ENCODE results near the gene ANKRD26. TPM values are rescaled to one million over a fixed set of nuclear protein-coding genes. Genes with fewer than 3 reads are reported as not detected.

The ANKRD26 gene
- total RNA-seq, 1 experiment from 2014 or later: 2.4 TPM

DNA sequence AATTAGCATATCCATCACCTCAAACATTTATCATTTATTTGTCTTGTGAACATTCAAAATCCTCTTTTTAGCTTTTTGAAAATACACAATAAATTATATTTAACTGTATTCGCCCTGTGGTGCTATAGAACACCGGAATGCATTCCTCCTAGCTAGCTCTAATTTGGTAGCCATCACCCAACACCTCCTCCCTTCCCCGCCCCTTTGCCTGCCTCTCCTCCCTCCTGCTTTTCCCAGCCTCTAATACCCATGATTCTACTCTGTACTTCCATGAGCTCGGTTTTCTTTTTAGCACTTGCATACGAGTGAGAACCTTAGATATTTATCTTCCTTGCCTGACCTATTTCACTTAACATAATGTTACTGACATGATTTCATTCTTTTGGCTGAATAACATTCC is 80.1 kb downstream of the ANKRD26 start:
- DNase-seq (ENCODE audit: low spot score): no peak

DNA sequence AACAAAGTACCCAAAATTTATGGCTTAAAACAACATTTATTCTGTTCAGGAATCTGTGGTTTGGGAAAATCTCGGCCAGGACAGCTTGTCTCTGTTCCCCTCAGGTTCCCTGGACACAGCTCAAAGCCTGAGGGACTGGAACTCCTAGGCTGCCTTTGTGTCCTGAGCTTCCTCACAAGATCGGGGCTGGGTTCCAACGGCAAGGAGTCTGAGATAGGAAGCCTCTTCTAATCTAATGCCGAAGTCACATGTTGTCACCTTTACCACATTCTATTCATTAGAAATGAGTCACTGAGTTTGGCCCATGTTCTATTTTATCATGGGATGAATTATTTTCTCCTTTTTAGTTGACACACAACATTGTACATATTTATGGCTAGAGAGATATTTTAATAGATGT is 80.5 kb downstream of the ANKRD26 start:
- no peak for DNase-seq (ENCODE audit: low spot score)

DNA sequence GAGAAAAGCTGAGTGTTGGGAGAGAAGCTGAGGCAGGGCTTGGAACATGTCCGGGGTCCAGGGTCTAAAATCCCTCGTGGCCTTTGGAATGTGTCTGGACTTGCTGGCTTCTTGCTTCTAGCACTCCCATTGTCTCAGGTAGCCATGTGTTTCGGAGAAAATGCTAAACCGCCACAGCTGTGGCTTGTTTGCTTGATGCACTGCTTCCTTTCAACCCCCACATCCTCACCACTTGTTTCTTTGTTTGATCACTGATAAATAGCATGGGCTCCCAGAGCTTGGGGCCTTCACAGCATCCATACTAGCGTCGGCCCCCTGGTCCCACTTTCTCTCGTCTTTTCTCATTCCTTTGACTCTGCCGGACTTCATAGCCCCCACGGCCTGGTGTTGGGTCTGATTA is 102.7 kb downstream of the ANKRD26 start:
- DNase-seq (ENCODE audit: low spot score): no peak

DNA sequence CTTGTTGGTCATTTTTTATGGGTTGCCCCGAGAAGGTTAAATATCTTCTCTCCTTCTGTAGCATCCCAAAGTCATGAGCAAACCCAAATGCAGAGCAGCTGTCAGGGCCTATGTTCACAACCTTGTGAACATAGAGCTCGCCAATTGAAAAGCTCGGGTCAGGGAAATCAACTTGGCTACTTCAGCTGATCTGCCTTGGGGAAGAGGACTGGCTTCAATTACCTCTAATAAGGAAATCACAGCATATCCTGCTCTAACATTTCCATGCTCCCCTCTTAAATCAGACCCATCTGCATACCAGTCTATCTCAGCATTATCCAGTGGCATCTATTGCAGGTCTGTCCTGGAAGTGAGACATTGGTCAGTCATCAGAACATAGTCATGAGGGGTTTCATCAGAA is 105.6 kb downstream of the ANKRD26 start:
- DNase-seq (ENCODE audit: low spot score): no peak

GRCh38 chr10:26987851-26988250 is 112.4 kb downstream of the ANKRD26 start:
- DNase-seq (ENCODE audit: low spot score): no peak

GRCh38 chr10:26983156-26983555 is 117.1 kb downstream of the ANKRD26 start:
- DNase-seq (ENCODE audit: low spot score): no peak

- DNase-seq (ENCODE audit: low spot score): no peak
Measured at GRCh38 chr10:26982058-26982457, 118.2 kb downstream of the ANKRD26 start.

DNA sequence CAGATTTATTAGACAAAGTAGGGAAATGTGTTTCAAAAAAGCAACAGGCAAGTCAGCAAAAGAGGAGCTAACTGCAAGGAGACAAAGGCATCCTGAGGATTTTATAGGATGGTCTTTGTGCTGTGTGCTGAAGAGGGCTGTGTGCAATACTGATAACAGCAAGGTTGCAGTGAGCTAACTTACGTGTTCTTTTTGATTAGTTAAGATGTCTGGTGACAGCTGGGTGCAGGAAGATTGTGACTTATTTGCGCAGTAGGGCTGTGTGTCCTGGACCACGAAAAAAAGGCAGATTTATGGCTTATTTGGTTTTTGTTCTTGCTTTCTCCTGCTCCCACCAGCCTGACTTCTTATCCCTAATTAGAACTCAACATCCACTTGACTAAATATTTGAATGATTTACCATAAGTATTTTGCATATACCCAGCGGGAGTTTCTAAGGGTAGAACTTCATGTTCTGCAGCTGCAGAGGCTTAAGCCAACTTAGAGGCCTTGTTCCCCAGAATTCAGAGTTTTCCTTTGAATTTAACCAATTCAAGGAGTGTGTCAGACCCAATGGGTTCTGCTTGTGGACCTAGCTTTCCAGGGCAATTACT is 119.0 kb downstream of the ANKRD26 start:
- no peak for DNase-seq (ENCODE audit: low spot score)

DNA sequence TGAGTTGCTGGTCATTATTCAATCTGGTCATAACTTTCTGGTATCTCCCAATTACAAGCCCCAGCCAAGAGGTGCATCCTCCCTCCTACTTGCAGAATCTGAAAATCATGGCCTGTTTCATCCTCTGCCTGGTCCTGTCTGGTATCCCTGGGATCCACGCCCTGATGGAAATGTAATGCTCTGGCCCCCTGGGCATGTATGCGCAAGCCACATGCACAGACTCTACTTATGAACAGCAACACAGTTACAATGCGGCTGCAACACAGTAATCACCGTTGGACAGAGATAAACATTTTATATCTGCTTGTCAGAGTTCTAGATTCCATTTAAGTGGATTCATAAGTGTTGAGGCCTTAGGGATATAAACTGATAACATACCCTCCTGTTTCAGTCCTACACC is 121.8 kb downstream of the ANKRD26 start:
- no peak for DNase-seq (ENCODE audit: low spot score)

DNA sequence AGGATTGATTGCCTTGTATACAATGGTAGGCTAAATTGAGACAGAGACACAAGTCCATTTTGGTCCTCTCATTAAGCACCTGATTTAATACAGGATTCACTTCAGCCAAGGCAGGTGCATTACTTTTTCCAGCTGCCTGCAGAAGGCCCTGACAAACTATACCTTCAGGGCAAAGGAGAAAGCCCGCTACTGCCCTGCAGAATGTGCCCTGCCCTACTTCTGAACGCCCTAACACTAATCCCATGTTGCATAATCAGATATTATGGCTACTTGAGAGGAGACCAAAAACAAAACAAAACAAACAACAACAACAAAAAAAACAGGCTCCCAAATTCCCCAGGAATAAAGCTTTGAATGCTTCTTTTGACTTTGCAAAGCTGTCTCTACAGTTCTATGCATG is 122.7 kb downstream of the ANKRD26 start:
- DNase-seq (ENCODE audit: low spot score): no peak

GRCh38 chr10:26970667-26971066 is 129.6 kb downstream of the ANKRD26 start:
- DNase-seq (ENCODE audit: low spot score): no peak

- DNase-seq (ENCODE audit: low spot score): no peak
Measured at GRCh38 chr10:26969145-26969926, 131.0 kb downstream of the ANKRD26 start.

DNA sequence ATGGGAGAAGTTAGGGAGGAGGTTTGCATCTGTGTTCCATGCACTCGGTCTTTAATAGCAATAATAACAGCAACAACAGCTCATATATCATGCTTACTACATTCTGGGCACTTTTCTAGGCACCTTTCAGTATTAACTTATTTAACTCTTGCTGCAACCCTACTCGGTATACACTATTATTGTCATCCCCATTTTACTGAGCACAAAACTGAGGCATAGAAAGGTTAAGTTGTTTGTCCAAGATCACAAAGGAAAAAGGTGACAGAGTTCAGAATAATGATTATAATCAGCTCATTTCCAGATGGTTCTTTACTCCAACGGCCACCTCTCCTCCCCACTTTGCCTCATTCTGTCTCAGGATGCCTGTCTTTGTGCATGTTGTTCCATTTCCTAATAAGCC is 137.5 kb downstream of the ANKRD26 start:
- no peak for DNase-seq (ENCODE audit: low spot score)

DNA sequence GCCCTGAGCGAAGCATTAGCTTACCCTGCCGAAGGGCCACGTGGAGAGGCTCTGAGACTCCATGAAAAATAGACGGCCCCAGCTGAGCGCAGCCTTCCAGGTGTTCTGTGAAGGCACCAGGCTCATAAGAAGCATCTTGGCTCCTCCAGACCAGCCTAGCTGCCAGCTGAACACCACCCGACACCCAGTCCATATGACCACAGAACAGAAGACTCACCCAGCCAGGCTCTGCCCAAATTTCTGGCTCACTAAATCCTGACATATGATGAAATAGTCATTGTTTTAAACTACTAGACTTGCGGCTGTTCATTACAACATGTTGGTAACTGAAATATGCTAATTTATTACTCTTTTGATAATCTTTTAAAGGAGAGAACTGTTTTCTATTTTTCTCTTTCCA is 140.0 kb downstream of the ANKRD26 start:
- no peak for DNase-seq (ENCODE audit: low spot score)

- no peak for DNase-seq (ENCODE audit: low spot score)
Measured at GRCh38 chr10:26959841-26960240, 140.5 kb downstream of the ANKRD26 start.

Small RNA genes lying within 50 kb of the gene (small RNA-seq; reads per million reads assigned to genes)
- not detected for gene RNU6-490P

Other genes starting within 250 kb of the ANKRD26 start
- 27.0 and 30.1 TPM in 2 replicates for gene ABI1, start 239.5 kb downstream of the ANKRD26 start, total RNA-seq (2014; rRNA removed; shearing (Covaris generic))
- 55.2 and 72.3 TPM in 2 replicates for gene YME1L1, start 53.9 kb upstream of the ANKRD26 start, total RNA-seq (2014; rRNA removed; shearing (Covaris generic))
- 16.3 and 17.3 TPM in 2 replicates for gene MASTL, start 54.9 kb upstream of the ANKRD26 start, total RNA-seq (2014; rRNA removed; shearing (Covaris generic))
- 13.5 and 14.2 TPM in 2 replicates for gene ACBD5, start 140.3 kb upstream of the ANKRD26 start, total RNA-seq (2014; rRNA removed; shearing (Covaris generic))